GM21360 (cell line): Measurements from ENCODE around the gene UXT.
"Not testable (repeated sequence)": the region's sequence is repeated elsewhere in the genome, so short reads cannot be mapped to it uniquely, and the experiment has no call there.

Experiments used
- ATAC-seq: cut with Tn5 transposase; IDR thresholded peaks from one replicate; pipeline ENCODE4 v1.9.1; 2021; ENCODE audit warnings: mild to moderate bottlenecking, moderate library complexity; ENCODE audit not compliant: unreplicated experiment

UXT gene

GRCh38 chrX:47618923-47619485, 40.0 kb downstream of the UXT start:
- no peak for ATAC-seq

- no peak for ATAC-seq
Observed at GRCh38 chrX:47614618-47615017, 44.4 kb downstream of the UXT start.

GRCh38 chrX:47613082-47613481, 45.9 kb downstream of the UXT start:
- ATAC-seq: no peak

- ATAC-seq: no peak
Observed at GRCh38 chrX:47612418-47612817, 46.6 kb downstream of the UXT start.

GRCh38 chrX:47611926-47612325, 47.1 kb downstream of the UXT start:
- ATAC-seq: no peak

- no peak for ATAC-seq
Observed at GRCh38 chrX:47611489-47611888, 47.5 kb downstream of the UXT start.

GRCh38 chrX:47610511-47610910, 48.5 kb downstream of the UXT start:
- ATAC-seq: no peak

- no peak for ATAC-seq
Observed at GRCh38 chrX:47608130-47608810, 50.7 kb downstream of the UXT start.

GRCh38 chrX:47607091-47607490, 51.9 kb downstream of the UXT start:
- ATAC-seq: no peak

GRCh38 chrX:47605024-47605423, 54.0 kb downstream of the UXT start:
- ATAC-seq: no peak

GRCh38 chrX:47603125-47603524, 55.9 kb downstream of the UXT start:
- ATAC-seq: not testable (repeated sequence)
